NB4 (cell line): ENCODE data around the gene SIDT1.

ENCODE experiments used
- CTCF ChIP-seq: IDR thresholded peaks from one replicate; pipeline ENCODE4 v1.5.1; 2012; ENCODE audit warnings: low read depth, low read length
- POLR2A ChIP-seq: IDR thresholded peaks from 2 replicates; pipeline ENCODE4 v1.6.1; 2011; ENCODE audit warnings: mild to moderate bottlenecking; ENCODE audit not compliant: insufficient read length; ENCODE audit errors: extremely low read depth

GRCh38 chr3:113628788-113629187 is 96.4 kb downstream of the SIDT1 start:
- TF ChIP-seq CTCF (no peak), POLR2A (no peak)
